HK-2 (cell line): ENCODE data around the gene DMD.
A peak's percentile ranks its signal among the peaks of the same experiment; 100 is the strongest.

Source experiments
- DNase-seq: peaks from one replicate; pipeline ENCODE4 v3.0.0-alpha.2; 2018; ENCODE audit not compliant: unreplicated experiment

The DMD gene

DNA sequence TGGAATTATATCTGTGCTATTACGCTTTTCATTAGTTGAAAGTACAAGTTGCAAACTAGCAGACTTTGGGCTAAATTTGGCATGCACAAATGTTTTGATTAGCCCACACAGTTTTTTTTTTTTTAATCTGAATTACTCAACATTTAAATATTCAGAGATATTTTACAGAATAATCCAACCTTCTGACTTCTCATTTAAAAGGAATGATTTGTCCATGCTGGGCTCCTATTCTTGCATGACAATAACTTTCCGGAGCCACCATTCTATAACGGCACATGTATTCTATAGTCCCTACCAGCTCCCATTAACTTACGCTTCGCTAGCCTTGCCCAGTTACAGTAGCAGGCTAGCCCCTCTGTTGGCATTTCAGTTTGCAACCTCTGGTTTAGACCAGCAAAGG is 1920.2 kb downstream of the DMD start:
- no peak for DNase-seq

DNA sequence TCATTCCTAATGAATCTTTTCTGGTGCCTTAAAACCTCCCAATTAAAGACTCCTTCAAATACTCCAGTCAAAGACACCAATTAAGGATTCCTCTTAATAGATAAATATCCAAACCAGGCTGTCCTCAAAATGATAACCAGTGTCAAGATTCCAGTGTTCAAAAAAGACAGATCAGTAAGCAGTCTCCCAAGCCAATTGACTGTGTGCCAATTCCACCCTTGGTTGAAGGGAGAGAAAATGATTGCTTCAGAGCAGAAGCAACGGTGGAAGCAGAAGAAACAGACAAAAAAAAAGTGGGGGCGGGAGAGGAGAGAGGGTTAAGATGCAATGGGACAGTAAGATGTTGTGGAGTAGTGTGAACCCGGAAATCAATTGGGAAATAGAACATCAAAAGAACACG is 1923.5 kb downstream of the DMD start:
- no peak for DNase-seq

DNA sequence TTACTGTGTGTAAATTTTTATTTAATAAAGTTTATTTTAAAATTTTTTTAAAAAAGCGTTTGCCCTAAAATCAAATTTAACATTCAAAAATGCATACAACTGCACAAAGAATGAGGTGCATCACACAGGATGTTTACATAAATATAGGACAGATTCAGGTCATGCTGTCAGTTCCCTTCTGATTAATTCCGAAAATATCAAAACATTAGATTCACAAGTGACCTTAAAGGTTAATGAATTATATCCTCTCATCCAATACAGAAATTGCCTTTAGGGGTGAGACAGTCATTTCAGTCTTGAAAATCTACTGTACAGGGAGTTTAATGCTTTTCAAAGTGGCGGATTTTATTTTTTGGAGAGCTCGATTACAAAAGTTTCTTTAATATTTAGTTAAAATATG is 1930.8 kb downstream of the DMD start:
- no peak for DNase-seq

GRCh38 chrX:31279359-31279758 is 1932.0 kb downstream of the DMD start:
- DNase-seq, result peak; percentile 2

GRCh38 chrX:31272472-31272775 is 1938.9 kb downstream of the DMD start:
- no peak for DNase-seq

DNA sequence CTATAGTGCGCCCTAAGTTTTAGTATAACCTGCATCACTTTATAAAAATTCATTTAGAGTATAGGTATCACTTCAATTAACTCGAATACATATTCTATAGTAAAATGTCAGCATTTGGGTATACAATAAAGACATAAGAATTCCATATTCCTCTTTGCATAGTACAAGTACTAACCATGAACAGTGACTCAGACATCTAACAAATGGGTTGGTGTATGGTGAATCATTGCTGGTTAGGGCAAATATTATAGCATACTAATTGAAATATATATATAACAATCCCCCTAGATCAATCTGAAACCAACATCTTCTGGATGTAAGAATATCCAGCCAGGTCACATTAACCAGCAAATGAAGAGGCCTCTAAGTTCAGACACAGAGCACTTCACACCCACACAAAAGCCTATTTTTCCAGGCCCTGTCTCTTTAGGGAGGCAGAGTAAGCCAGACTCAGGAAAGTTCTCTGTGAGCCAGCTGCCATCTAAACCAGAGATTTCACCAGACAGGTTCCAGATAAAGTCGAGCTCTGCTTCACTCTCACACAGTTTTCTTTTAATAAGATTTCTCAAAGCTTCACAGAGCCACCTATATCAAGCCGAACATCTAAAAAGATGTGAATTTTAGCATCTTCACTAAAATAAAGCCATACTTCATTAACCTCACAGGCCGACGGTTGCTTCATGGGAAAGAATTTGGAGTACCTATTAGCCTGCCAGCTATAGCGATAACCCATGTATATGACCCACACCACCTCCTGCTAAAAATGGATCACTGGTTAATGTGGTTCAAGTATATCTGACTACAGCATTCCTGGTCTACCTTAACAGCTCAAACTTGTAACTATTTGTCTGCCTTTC is 1939.5 kb downstream of the DMD start:
- DNase-seq, result no peak

DNA sequence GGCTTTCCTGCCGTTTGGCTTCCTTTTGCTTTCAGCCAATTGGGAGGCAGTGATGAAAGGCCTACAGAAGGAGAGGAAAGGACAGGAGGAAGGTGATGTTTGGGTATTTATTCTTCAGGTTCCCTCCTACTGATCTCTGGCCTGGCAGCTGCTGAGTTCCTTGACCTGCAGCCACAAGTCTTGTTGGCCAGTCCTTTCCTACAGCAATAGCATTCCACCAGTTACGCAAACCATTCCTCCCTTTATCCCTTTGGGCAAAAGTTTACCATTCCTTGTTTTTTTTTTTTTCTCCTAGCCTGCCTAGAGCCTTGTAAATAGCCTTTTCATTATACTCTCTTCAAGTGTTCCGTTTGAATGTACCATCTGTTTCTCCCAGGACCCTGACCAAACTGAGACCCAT is 1941.4 kb downstream of the DMD start:
- DNase-seq, result no peak

GRCh38 chrX:31268359-31268758 is 1943.0 kb downstream of the DMD start:
- DNase-seq, result no peak

- DNase-seq, result peak; percentile 49
Observed at GRCh38 chrX:31266203-31267076, 1944.9 kb downstream of the DMD start.

DNA sequence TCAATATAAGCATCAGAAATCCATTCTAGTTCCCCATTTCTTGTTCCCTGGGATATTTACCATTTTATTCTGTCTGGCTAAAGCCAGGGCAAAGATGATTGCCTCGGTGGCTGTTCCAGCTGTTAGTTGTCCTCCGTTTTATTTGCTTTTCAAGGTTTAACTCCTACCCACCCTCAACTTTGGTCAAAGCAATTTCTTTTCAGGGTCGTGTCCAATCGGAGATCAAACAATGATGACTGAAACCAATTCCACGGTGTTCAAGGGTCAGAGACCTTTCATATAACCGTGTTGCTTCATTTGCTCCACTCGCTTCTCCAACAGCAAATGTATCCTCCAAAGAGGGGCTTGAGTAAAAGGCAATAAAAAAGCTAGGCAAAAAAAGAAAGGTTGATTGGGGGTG is 1946.0 kb downstream of the DMD start:
- no peak for DNase-seq

GRCh38 chrX:31260351-31260750 is 1951.0 kb downstream of the DMD start:
- DNase-seq, result no peak

DNA sequence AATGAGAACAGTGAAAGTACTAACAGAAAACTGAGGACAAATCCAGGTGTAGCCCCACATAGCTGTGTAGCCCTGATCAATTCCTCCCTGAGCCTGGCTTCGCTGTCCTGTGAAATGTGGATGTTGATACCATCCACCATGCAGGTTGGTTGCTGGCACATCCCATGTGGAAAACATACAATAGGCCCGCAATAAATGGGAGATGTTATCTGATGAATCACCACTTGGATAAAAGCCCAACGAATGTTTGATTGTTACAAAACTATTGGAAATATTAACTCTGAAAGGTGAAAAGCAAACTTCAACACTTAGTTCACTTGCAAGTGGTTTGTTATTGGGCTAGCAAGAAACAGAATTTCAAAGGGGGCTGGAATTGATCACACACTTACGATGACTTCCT is 1953.2 kb downstream of the DMD start:
- no peak for DNase-seq

- no peak for DNase-seq
Observed at GRCh38 chrX:31255310-31256033, 1955.9 kb downstream of the DMD start.

GRCh38 chrX:31252133-31252532 is 1959.2 kb downstream of the DMD start:
- no peak for DNase-seq

DNA sequence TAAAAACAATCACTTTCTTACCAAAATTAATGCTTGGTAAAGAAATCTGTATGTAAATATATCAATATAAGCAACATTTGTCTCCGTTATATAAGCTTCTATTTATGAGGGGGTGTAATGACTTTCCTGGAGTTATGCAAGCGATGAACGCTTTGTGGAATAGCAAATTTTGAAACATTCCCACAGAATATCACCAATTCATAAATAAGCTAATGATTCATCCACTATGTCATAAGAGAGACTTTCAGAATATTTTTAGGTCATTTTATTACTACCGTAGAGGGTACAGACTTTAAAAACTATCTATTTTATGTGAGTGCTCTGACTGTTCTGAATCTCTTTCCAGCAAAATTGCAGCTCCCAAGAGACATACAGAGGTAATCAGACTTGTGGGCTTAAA is 1960.0 kb downstream of the DMD start:
- DNase-seq, result no peak

- DNase-seq, result no peak
Observed at GRCh38 chrX:31245714-31246113, 1965.6 kb downstream of the DMD start.

DNA sequence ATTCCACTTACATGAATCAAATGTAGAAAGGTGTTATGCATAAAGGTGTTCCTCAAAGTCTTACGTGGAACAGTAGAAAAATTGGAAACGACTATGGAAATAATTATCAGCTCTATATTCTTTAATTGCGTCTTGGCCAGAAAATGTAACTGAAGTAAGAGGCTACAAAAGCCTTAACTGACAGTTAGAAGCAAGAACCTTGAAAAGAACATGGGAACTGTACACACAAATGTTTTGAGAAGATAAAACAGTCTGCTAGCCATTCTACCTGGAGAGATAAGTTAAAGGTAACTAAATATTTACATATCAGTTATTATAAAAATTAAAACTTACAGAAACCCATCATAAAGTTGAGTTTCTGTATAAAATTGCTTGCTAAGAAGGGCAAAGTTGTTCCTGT is 1967.5 kb downstream of the DMD start:
- no peak for DNase-seq

DNA sequence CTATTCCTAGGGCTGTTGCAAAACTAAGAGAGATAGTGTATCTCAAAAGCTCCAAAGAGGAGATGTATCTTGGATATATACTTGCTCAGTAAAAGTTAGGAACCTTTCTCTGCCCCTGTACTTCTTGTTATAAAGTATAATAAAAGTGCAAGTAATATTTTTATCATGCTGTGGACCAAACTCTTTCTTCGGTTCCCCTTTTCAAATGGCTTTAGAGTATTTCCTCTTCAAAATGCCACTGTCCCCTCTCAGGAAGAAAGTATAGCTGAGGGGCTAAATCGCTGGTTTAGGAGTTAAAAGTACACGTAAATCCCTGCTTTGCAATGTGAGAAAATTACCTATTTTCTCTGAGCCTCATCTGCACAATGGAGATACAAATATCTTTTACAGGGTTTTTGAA is 1970.4 kb downstream of the DMD start:
- no peak for DNase-seq

DNA sequence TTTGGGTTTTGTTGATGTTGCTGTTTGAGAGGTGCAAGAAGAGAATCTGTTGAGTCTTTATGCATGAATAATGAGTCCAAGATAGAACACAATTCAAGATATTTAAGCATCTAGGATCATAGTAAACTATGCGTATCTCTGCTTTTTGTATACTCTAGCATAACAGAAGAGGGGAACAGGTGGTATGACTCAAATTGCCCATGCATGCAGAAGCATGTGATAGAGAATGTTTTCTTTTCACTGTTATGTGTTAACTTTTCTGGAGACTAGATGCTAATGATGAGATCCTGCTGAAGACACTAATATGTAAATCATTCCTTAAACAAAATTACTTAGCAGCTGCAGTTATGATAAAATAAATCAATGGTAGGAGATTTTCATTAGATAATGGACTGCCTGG is 1974.2 kb downstream of the DMD start:
- no peak for DNase-seq

GRCh38 chrX:31236231-31236630 is 1975.1 kb downstream of the DMD start:
- DNase-seq, result no peak

DNA sequence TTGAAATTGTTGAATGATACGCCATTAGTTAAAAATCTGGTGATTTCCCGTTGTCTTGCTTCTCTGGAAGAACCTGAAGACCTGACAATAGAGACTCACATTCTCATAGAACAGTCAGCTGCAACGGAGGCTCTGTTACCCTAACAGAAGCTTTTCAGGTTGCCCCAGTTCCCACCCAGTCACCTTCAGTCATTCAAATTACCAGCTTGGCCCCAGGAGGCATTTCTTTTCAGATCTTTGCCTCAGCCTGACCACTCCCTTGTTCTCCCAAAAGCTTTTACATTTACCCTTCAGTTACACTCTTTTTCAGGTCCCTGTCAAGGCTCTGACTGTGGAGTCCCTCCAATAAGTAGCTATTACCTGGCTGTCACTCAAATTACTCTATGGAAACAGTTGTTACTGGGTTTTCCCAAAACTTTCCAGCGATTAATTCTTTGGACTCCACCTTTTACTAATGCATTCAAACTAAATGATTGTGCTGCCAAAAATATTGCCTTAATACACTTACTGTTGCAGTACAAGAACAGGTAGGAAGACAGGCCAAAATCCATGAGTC is 1977.3 kb downstream of the DMD start:
- DNase-seq, result no peak

DNA sequence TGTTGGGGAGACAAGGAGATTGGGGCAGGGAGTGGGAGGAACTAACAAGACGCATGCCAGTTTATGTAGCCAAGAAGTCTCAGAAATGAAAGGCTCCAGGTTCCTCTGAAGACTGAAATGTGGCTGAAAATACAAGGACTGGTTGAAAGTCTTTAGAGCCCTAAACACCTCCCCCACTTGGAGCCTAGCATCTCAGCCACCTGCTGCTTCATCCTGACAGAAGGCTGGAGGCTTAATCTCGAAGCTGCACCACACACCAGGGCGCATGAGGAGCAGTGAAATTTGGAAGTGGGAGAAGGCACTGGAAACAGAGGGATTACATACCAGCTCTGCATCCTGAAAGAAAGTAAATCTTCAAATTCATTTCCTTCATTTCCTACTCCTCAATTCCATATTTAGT is 1978.8 kb downstream of the DMD start:
- DNase-seq, result no peak
